Endothelial cell of umbilical vein (primary cell): ENCODE data around the gene GJC3.

Source experiments
- EZH2 ChIP-seq: IDR thresholded peaks from 2 replicates; pipeline ENCODE4 v1.6.1; 2012; ENCODE audit warnings: borderline replicate concordance, low read depth, mild to moderate bottlenecking, moderate library complexity, low read length, inconsistent platforms; ENCODE audit not compliant: severe bottlenecking
- JUN ChIP-seq: IDR thresholded peaks from 2 replicates; pipeline ENCODE4 v1.6.1; 2011; ENCODE audit warnings: borderline replicate concordance, low read depth; ENCODE audit not compliant: insufficient read length, insufficient read depth
- POLR2A ChIP-seq: IDR thresholded peaks from 2 replicates; pipeline ENCODE4 v1.6.1; 2012; ENCODE audit warnings: low read depth, mild to moderate bottlenecking, control low read depth, low read length
- POLR2AphosphoS5 ChIP-seq: IDR thresholded peaks from 2 replicates; pipeline ENCODE4 v1.6.1; 2012; ENCODE audit warnings: low read depth, mild to moderate bottlenecking, control low read depth, low read length, moderate library complexity; ENCODE audit not compliant: insufficient read depth
- TF ChIP-seq, protein P1 (sequence below), 2 donors: IDR thresholded peaks; 1 replicate in 1 of 2; 2 replicates in 1 of 2; pipeline ENCODE4 v1.5.1; 2011; ENCODE audit warnings: low read length in 2 of 2, mild to moderate bottlenecking in 2 of 2, moderate library complexity in 2 of 2, control low read depth in 1 of 2, inconsistent platforms in 1 of 2, low read depth in 1 of 2; ENCODE audit not compliant: insufficient read depth in 1 of 2; ENCODE audit errors: extremely low read depth in 1 of 2
- TF ChIP-seq, protein P2 (sequence below): IDR thresholded peaks from 2 replicates; pipeline ENCODE4 v1.6.1; 2011; ENCODE audit not compliant: insufficient read depth, insufficient read length

DNA sequence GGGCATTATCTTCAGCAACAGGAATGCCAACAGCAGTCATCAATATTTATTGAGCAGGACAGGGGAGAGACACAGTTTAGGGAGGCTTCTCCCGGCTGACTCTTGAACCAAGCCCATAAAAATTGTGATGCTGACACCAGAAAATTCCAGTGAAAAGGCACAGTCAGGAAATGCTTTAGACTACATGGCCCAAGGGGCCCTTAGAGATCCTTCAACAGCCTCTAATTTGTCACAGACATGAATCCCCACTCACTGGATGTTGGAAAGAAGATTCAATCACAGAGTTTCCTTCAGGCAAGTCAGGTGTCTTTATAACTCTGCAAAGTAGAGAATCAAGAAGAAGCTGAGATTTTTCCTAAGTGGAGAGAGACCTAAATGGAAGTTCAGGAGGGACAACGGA, 1.2 kb downstream of the GJC3 start:
- TF ChIP-seq, protein P1, sequence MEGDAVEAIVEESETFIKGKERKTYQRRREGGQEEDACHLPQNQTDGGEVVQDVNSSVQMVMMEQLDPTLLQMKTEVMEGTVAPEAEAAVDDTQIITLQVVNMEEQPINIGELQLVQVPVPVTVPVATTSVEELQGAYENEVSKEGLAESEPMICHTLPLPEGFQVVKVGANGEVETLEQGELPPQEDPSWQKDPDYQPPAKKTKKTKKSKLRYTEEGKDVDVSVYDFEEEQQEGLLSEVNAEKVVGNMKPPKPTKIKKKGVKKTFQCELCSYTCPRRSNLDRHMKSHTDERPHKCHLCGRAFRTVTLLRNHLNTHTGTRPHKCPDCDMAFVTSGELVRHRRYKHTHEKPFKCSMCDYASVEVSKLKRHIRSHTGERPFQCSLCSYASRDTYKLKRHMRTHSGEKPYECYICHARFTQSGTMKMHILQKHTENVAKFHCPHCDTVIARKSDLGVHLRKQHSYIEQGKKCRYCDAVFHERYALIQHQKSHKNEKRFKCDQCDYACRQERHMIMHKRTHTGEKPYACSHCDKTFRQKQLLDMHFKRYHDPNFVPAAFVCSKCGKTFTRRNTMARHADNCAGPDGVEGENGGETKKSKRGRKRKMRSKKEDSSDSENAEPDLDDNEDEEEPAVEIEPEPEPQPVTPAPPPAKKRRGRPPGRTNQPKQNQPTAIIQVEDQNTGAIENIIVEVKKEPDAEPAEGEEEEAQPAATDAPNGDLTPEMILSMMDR (IDR thresholded peaks at IDR 0.05; ENCODE audit: extremely low read depth in 1 of 2, insufficient read depth in 1 of 2, low read depth in 1 of 2, low read length in 2 of 2), result no peak
- TF ChIP-seq POLR2AphosphoS5, result no peak
- no peak for TF ChIP-seq EZH2
- TF ChIP-seq, protein P2, sequence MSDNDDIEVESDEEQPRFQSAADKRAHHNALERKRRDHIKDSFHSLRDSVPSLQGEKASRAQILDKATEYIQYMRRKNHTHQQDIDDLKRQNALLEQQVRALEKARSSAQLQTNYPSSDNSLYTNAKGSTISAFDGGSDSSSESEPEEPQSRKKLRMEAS, result no peak
- no peak for TF ChIP-seq POLR2A
- no peak for TF ChIP-seq JUN
